ENCODE results near the gene ST3GAL4.

DNA sequence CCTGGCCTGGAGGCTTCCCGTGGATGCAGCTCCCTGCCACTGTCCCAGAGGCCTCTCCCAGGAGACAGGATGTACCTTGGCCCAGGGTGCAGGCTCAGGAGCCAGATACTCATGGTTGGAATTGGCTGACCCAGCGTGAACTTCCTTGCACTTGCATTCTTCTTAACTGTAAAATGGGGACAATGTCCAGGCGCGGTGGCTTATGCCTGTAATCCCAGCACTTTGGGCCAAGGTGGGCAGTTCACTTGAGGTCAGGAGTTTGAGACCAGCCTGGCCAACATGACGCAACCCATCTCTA, 20.1 kb upstream of the ST3GAL4 start:
- TF ChIP-seq, protein P1, sequence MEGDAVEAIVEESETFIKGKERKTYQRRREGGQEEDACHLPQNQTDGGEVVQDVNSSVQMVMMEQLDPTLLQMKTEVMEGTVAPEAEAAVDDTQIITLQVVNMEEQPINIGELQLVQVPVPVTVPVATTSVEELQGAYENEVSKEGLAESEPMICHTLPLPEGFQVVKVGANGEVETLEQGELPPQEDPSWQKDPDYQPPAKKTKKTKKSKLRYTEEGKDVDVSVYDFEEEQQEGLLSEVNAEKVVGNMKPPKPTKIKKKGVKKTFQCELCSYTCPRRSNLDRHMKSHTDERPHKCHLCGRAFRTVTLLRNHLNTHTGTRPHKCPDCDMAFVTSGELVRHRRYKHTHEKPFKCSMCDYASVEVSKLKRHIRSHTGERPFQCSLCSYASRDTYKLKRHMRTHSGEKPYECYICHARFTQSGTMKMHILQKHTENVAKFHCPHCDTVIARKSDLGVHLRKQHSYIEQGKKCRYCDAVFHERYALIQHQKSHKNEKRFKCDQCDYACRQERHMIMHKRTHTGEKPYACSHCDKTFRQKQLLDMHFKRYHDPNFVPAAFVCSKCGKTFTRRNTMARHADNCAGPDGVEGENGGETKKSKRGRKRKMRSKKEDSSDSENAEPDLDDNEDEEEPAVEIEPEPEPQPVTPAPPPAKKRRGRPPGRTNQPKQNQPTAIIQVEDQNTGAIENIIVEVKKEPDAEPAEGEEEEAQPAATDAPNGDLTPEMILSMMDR (IDR thresholded peaks at IDR 0.05), result no peak
- TF ChIP-seq, protein P2, sequence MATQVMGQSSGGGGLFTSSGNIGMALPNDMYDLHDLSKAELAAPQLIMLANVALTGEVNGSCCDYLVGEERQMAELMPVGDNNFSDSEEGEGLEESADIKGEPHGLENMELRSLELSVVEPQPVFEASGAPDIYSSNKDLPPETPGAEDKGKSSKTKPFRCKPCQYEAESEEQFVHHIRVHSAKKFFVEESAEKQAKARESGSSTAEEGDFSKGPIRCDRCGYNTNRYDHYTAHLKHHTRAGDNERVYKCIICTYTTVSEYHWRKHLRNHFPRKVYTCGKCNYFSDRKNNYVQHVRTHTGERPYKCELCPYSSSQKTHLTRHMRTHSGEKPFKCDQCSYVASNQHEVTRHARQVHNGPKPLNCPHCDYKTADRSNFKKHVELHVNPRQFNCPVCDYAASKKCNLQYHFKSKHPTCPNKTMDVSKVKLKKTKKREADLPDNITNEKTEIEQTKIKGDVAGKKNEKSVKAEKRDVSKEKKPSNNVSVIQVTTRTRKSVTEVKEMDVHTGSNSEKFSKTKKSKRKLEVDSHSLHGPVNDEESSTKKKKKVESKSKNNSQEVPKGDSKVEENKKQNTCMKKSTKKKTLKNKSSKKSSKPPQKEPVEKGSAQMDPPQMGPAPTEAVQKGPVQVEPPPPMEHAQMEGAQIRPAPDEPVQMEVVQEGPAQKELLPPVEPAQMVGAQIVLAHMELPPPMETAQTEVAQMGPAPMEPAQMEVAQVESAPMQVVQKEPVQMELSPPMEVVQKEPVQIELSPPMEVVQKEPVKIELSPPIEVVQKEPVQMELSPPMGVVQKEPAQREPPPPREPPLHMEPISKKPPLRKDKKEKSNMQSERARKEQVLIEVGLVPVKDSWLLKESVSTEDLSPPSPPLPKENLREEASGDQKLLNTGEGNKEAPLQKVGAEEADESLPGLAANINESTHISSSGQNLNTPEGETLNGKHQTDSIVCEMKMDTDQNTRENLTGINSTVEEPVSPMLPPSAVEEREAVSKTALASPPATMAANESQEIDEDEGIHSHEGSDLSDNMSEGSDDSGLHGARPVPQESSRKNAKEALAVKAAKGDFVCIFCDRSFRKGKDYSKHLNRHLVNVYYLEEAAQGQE (IDR thresholded peaks at IDR 0.05), result no peak
- TF ChIP-seq CEBPB (IDR thresholded peaks at IDR 0.05), result no peak
- TF ChIP-seq JUN (IDR thresholded peaks at IDR 0.05), result no peak
- TF ChIP-seq ZFP36 (IDR thresholded peaks at IDR 0.05; ENCODE audit: borderline replicate concordance, partially characterized antibody), result no peak
- TF ChIP-seq MYC (IDR thresholded peaks at IDR 0.05; ENCODE audit: borderline replicate concordance, low read length), result no peak
- no peak for TF ChIP-seq RAD21 (conservative IDR thresholded peaks at IDR 0.05 in 1 of 2, IDR thresholded peaks at IDR 0.05 in 1 of 2)
- no peak for TF ChIP-seq EHMT2 (IDR thresholded peaks at IDR 0.05; ENCODE audit: low read depth)
- TF ChIP-seq RFX5 (IDR thresholded peaks at IDR 0.05), result no peak
- no peak for TF ChIP-seq CHD2 (IDR thresholded peaks at IDR 0.05; ENCODE audit: low read length, partially characterized antibody)
- TF ChIP-seq MAFK (IDR thresholded peaks at IDR 0.05; ENCODE audit: partially characterized antibody), result no peak

Data from A549 (cell line).